ENCODE results near the gene DUSP15.

DUSP15 gene

DNA sequence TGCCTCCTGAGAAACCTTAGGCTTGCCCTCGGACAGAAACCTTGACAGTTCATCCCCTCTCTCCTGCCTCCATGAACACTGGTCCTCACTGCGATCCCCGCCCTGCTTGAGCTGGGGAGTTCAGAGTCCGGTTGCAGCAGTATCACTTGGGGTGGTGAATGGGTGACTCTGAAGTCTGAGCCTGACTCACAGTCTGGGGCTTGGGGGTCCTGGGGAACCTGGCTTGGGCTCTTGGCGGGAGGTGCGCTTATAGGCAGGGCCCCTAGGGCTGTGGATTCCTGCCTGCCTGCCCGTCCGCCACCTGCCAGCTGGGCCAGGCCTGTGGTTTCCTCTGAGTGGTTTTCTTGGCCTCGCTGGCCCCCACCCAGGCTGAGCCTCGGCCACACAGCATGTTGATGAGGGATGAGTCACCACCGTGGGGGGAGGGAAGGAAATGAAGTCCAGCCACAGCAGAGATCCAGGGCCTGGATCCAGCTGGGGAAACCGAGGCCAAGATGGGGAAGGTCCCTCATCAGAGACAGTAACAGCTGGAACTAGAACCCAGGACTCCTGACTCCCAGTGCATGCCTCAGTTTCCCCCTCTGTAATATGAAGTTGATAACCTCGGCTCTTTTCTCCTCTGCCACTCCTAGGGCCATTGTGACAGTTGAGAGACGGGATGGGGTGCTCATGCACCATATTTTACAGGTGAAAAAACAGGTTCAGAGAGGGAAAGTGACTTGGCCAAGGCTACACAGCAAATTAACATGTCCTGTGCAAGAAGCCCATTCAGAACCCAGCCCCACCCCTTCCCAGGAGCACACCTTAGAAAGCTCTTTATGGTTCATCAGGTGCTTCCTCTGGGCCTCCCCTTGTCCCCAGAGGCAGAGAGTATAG, 34.1 kb downstream of the DUSP15 start:
- no peak for TF ChIP-seq BHLHE40 (IDR thresholded peaks at IDR 0.05; ENCODE audit: borderline replicate concordance)
- no peak for TF ChIP-seq ARNT (IDR thresholded peaks at IDR 0.05)
- TF ChIP-seq FOXM1 (IDR thresholded peaks at IDR 0.05; ENCODE audit: borderline replicate concordance), result no peak
- no peak for TF ChIP-seq FOXA1 (IDR thresholded peaks at IDR 0.05)
- no peak for TF ChIP-seq NFRKB (IDR thresholded peaks at IDR 0.05)
- TF ChIP-seq SP1 (IDR thresholded peaks at IDR 0.05), result no peak
- no peak for TF ChIP-seq LEF1 (IDR thresholded peaks at IDR 0.05; ENCODE audit: borderline replicate concordance)
- TF ChIP-seq TARDBP (IDR thresholded peaks at IDR 0.05), result no peak
- TF ChIP-seq L3MBTL2 (conservative IDR thresholded peaks at IDR 0.05), result no peak
- TF ChIP-seq SUZ12 (IDR thresholded peaks at IDR 0.05), result no peak
- no peak for TF ChIP-seq ZNF384 (IDR thresholded peaks at IDR 0.05)
- no peak for TF ChIP-seq ELF4 (IDR thresholded peaks at IDR 0.05)
- no peak for TF ChIP-seq FOXK2 (IDR thresholded peaks at IDR 0.05)
- TF ChIP-seq, protein P1, sequence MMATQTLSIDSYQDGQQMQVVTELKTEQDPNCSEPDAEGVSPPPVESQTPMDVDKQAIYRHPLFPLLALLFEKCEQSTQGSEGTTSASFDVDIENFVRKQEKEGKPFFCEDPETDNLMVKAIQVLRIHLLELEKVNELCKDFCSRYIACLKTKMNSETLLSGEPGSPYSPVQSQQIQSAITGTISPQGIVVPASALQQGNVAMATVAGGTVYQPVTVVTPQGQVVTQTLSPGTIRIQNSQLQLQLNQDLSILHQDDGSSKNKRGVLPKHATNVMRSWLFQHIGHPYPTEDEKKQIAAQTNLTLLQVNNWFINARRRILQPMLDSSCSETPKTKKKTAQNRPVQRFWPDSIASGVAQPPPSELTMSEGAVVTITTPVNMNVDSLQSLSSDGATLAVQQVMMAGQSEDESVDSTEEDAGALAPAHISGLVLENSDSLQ (IDR thresholded peaks at IDR 0.05), result no peak
- ChIA-PET POLR2A (no interaction called here), CTCF (interaction anchor here (0.8 to 2.0 kb wide), 2 partner anchors 13 to 154 kb away, joined by 3 to 5 read pairs; no protein-coding TSS in a partner anchor)
- peak; percentile 34 for DNase-seq (ENCODE audit: extremely low spot score)

DNA sequence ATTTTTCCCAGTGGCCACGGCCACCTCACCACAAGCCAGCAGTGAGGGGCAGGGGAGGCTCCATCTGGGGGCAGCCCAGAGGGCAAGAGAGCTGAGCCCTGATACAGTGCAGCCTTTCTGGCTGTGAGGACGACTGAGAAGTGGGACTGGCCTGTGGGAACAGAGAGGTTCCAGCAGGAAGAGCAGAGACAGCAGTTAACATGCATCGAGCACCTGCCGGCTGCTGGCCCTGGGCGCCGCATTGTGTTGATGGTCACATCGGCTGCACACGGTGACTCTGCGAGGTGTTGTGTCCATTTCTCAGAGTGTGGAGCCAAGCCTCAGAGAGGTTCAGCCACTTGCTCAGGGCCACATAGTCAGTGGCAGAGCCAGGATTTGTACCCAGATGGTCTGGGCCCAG, 34.8 kb downstream of the DUSP15 start:
- POLR2A ChIA-PET, result no interaction called here
- no peak for DNase-seq (ENCODE audit: extremely low spot score)

DNA sequence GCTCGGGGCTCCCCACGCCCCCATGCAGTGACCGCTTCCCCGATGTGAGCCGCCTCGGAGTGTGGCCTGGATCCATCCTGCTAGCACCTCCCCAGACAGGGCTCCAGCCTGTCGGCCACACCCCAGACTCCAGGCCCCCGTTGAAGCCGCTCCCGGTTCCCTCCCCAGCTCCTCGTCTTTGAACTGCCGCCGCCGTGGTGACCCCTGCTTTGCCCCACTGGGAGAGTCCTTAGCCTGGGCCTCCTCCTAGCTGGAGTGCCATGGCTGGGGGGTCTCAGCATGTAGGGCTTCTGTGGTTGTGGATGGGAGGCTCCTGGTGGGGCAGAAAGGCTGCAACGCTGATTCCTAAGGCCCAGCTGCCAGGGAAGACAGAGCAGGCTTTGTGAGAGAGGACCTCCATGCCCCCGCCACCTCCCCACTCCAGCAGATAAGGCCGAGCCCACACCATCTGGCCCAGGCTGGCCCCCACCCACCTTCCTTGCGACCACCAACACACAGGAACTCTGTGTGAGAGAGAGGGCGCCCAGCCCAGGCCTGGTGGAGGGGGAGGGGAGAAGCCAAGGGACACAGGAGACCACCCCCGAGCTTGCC, 36.3 kb downstream of the DUSP15 start:
- no peak for DNase-seq (ENCODE audit: extremely low spot score)
- ChIA-PET CTCF (interaction anchor here (0.8 kb wide), 1 partner anchor 11 kb away, joined by 3 read pairs; no protein-coding TSS in a partner anchor), POLR2A (no interaction called here)
- TF ChIP-seq FOXM1 (IDR thresholded peaks at IDR 0.05; ENCODE audit: borderline replicate concordance) (no peak), NFRKB (IDR thresholded peaks at IDR 0.05) (no peak), SP1 (IDR thresholded peaks at IDR 0.05) (no peak), L3MBTL2 (conservative IDR thresholded peaks at IDR 0.05) (no peak), FOXK2 (IDR thresholded peaks at IDR 0.05) (no peak), CTBP1 (IDR thresholded peaks at IDR 0.05; ENCODE audit: borderline replicate concordance) (no peak), LEF1 (IDR thresholded peaks at IDR 0.05; ENCODE audit: borderline replicate concordance) (no peak)

More for the DNA sequence above, 34.8 kb downstream of the DUSP15 start:
- CTCF ChIA-PET, result interaction anchor here (0.8 to 2.0 kb wide), 2 partner anchors 12 to 153 kb away, joined by 3 to 5 read pairs; no protein-coding TSS in a partner anchor
- no peak for TF ChIP-seq FOXK2 (IDR thresholded peaks at IDR 0.05)

DNA sequence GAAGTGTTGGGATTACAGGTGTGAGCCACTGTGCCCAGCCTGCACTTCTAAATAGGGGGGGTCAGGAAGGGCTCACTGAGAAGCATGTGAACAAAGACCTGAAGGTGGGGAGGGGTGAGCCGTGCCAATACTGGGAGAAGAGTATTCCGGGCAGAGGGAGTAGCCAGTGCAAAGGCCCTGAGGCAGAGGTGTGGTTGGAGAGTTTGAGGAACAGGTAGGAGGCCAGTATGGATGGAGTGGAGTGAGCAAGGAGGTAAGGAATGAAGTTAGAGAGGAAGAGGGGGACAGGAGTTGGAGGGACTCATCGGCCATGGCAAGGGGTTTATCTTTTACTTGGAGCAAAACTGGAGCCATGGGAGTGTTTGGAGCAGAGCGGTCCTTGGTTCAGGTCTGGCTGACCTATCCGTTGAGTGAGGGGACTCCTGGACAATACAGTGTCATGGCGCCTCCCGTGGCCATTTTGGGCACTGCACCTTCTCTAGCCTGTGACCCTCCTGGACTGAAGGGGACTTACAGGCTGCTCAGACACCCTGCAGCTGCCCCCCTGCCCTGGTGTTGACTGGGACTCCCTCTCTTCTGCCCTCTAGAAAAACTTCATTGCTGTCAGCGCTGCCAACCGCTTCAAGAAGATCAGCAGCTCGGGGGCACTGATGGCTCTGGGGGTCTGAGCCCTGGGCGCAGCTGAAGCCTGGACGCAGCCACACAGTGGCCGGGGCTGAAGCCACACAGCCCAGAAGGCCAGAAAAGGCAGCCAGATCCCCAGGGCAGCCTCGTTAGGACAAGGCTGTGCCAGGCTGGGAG, 37.0 kb downstream of the DUSP15 start:
- ChIA-PET CTCF (interaction anchor here (0.8 kb wide), 1 partner anchor 10 kb away, joined by 3 read pairs; no protein-coding TSS in a partner anchor), POLR2A (no interaction called here)
- DNase-seq (ENCODE audit: extremely low spot score), result peak; percentile 79
- no peak for TF ChIP-seq ARNT (IDR thresholded peaks at IDR 0.05)
- TF ChIP-seq SP1 (IDR thresholded peaks at IDR 0.05), result no peak
- no peak for TF ChIP-seq LEF1 (IDR thresholded peaks at IDR 0.05; ENCODE audit: borderline replicate concordance)
- TF ChIP-seq NFRKB (IDR thresholded peaks at IDR 0.05), result no peak
- TF ChIP-seq TARDBP (IDR thresholded peaks at IDR 0.05), result no peak
- TF ChIP-seq ZNF384 (IDR thresholded peaks at IDR 0.05), result no peak
- TF ChIP-seq, protein P1 (IDR thresholded peaks at IDR 0.05), result no peak
- TF ChIP-seq FOXM1 (IDR thresholded peaks at IDR 0.05; ENCODE audit: borderline replicate concordance), result no peak

DNA sequence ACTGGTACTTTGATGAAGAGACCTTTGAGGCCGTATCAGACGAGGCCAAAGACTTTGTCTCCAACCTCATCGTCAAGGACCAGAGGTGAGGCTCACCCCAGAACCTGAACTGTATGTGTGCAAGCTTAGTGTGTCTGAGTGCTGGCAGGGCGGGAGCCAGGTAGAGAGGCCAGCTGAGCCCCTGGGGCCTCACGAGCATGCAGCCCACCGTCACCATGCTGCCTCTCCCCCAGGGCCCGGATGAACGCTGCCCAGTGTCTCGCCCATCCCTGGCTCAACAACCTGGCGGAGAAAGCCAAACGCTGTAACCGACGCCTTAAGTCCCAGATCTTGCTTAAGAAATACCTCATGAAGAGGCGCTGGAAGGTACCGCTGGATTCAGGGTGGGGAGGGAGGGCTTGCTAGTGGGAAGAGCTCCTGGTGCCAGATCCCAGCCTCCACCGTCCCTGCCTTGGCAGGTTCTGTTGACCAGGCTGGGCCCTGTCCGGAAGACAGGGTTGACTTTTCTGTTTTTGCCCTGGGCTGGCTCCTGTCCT, 38.5 kb downstream of the DUSP15 start:
- TF ChIP-seq HDGF (IDR thresholded peaks at IDR 0.05; ENCODE audit: borderline replicate concordance), result no peak
- TF ChIP-seq ELF4 (IDR thresholded peaks at IDR 0.05), result no peak
- TF ChIP-seq SUZ12 (IDR thresholded peaks at IDR 0.05), result no peak
- TF ChIP-seq SP1 (IDR thresholded peaks at IDR 0.05), result no peak
- TF ChIP-seq CTBP1 (IDR thresholded peaks at IDR 0.05; ENCODE audit: borderline replicate concordance), result no peak
- TF ChIP-seq LEF1 (IDR thresholded peaks at IDR 0.05; ENCODE audit: borderline replicate concordance), result no peak
- no peak for TF ChIP-seq TARDBP (IDR thresholded peaks at IDR 0.05)
- TF ChIP-seq BHLHE40 (IDR thresholded peaks at IDR 0.05; ENCODE audit: borderline replicate concordance), result no peak
- ChIA-PET CTCF (no interaction called here), POLR2A (no interaction called here)
- no peak for DNase-seq (ENCODE audit: extremely low spot score)

DNA sequence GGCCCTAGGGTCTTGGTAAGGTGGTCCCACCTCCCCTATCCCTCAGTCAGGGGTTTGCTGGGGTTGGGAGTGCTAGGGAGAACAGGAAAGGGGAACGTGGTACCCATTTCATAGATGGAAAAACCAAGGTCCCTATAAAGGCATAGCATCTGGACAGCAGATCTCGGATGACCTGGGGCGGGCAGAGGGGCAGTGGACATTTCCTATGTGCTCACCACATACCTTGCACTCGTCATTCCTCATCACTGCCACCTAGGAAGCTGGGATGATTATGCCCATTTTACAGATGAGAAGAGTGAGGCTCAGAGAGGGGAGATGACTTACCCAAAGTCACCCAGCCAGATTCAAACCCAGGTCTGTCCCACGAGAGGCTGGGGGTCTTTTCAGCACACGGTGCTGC, 39.1 kb downstream of the DUSP15 start:
- POLR2A ChIA-PET, result no interaction called here
- DNase-seq (ENCODE audit: extremely low spot score), result no peak
- TF ChIP-seq HDGF (IDR thresholded peaks at IDR 0.05; ENCODE audit: borderline replicate concordance) (no peak), NFRKB (IDR thresholded peaks at IDR 0.05) (no peak), SP1 (IDR thresholded peaks at IDR 0.05) (no peak), L3MBTL2 (conservative IDR thresholded peaks at IDR 0.05) (no peak)
- CTCF ChIA-PET, result no interaction called here

All from HEK293T (cell line).